RPMI8226 (cell line): ENCODE data around the gene JAML.

Experiments used
- DNase-seq: peaks from one replicate; pipeline ENCODE4 v3.0.0-alpha.2; 2015

JAML gene

DNA sequence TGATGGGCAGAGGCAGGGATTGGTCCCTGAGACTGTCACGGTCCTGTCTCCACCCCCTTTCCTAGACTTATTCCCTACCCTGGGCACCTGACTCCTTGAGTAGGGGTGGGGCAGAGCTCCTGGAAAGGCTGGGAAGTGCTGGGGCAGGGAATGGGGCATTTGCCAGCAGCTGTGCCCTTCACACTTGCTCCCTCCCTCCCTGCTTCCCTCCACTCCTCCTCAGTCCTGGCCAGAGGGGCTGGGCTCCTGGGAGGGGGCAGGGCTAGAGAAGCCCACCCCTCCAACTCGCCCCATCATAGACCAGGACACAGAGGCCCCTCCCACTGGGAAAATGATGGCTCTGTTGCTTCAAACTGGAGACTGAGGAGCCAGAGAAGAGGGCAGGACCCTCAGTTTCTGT is 59.9 kb downstream of the JAML start:
- no peak for DNase-seq

- no peak for DNase-seq
Observed at GRCh38 chr11:118163494-118163893, 61.3 kb downstream of the JAML start.

- DNase-seq, result no peak
Observed at GRCh38 chr11:118162846-118163245, 62.0 kb downstream of the JAML start.

GRCh38 chr11:118161786-118162185 is 63.0 kb downstream of the JAML start:
- no peak for DNase-seq

DNA sequence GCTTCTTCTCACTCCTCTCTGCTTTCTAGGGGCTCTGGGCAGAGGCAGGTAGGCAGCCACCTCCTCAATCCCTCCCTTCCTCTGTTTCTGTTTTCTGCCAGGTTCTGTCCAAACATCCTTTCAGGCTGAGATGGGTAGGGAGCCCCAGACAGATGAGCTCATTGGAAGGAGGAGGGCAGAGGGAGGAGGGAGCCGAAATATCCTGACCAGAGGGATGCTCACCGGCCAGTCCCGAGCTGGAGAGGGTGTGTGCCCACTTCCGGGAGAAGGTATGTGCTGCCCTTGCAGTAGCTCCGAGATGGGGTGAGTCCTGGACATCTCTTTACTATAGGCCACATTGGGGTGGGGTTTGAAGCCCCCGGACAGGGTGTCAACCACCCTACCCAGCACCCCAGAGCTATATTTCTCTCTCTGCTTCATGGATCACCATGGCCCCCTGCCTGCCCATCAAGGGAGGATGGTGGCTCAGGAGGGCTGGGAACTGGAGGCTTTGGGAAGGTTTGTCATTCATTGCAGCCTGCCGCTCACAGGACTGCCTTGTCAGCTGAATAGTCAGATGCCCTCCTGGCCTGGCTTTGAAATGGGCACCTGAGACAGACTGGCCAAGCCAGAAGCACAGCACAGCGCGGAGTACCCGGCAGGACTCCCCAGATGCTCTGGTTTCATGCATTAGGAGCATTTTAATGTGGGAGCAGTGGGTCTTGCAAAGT is 67.5 kb downstream of the JAML start:
- DNase-seq, result no peak

DNA sequence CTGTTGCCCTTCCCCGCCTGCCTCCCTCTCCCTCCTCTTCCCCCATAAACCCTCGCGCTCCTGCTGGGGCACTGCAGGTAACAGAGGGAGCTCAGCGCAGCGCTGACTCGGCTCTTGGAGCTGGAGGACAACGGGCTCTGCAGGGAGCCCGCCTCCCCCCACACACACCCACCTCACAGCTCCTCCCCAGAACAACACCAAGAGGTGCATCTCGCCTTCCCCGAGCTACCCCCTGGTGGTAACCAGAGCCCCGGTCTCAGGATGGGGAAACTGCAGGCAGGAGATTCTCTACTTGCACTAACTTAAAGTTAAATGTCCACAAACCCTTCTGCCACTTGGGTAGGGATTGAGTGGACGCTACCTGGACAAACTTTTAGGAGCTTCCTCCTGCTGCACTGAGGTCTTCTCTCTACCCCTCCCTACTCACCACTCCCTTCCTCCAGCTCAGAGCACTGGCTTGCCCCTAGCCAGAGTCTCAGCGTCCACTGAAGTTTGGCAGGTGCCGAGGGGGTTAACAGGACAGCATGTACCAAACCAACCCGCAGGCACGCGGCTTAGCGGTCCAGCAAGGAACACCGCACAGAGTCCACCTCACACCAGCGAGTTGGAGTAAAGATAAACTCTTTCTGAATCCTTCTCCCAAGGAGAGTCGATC is 68.2 kb downstream of the JAML start:
- DNase-seq, result peak; percentile 41

DNA sequence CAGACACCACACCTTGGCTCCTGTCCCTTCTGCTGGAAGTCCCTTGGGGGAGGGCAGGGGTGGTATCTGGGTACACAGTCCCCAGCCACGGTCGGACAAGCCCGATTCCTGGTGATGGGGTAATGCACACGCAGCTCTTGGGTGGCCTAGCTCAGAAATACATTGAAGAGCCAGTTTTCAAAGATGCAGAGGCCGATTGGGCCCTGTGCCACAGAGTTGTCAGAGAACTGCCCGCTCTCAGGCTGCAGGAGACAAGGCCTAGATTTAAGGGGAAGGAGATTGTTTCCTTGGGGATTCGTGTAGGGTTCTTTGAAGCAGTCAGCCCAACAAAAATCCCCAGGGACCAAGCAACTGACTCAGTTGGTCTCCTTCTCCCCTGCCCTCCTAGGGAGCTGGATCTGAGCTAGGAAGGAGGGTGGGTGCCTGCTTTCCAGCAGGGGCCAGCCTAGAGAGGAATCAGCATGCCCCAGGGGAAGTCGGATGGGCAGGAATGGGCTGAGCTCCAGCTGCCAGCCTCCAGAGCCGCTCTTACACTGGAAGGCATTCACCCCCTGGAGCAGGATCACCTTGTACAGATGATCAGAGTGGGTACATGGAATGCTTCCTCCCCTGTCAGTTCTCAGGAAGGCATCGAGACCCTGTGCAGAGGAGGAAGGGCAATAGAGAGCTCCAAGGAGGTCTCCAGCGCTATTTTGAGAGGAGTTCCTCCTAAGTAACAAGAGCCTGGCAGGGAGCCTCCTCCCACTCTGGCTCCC is 68.9 kb downstream of the JAML start:
- DNase-seq, result no peak

GRCh38 chr11:118154641-118155040 is 70.2 kb downstream of the JAML start:
- DNase-seq, result no peak

DNA sequence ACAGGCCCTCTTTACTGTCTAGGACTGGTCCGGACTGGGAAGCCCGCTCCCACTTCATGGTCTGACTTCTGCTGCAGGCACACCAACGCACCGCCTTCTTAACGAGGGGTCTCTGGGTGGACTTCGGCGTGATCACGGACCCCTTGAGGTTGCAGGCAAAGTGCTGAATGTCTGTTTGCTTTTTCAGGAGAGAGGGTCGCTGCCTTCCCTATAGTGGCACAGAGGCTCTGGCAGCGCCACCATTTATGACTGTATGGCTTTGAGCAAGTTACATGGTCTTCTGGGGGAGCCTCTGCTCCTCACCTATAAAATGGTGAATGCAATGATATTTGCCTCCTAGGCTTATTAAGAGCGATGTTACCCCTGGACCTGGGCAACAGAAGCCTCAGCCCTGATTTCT is 70.8 kb downstream of the JAML start:
- no peak for DNase-seq

- DNase-seq, result no peak
Observed at GRCh38 chr11:118153516-118153915, 71.3 kb downstream of the JAML start.

GRCh38 chr11:118152552-118153471 is 72.0 kb downstream of the JAML start, which contains the start of gene SCN4B:
Gene SCN4B (minus strand): TSS chr11:118152823. CDS start chr11:118152673, 150 bp downstream.
- no peak for DNase-seq

DNA sequence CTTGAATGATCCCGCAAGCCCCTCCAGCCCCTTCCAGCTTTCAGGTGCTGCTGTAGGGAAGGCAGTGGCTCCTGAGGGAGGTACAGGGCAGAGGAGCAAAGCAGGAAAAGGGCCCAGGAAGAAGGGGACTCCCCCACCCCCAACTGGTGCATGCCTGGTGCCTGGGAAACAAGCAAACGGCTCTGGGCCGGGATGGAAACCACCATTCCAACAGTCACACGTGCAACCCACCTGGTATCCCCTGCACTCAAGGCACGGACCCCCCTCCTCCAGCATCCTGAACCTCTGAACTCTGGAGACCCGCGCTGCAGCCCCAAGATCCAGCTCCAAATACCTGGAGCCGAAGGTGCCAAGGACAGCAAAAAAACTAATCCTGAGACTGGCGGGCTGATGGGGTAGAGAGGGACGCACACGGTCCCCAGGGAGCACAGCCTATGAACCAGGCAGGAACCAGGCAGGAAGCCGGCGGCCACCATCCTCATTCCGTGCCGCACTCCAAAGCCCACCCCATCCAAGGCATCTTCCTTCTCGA is 72.7 kb downstream of the JAML start:
- DNase-seq, result no peak

- DNase-seq, result no peak
Observed at GRCh38 chr11:118151431-118151830, 73.4 kb downstream of the JAML start.

DNA sequence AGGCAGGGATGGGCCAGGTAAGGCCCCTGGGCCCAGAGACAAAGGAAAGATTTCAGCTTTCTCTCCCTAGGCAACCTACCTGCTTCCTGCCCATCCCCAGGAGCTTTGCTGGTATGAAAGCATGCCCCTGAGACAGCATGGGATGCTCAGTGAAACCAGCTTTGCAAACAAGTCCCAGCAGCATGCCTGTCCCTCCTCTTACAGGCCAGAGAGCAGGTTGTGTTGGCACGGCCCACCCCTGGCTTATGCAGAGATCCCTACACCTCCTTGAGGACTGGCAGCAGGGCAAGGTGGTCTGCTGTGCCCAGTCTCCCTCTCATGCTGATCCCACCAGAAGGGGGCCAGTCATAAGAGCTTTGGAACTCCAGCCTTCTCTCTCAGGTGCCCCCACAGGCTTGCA is 75.3 kb downstream of the JAML start:
- DNase-seq, result no peak

DNA sequence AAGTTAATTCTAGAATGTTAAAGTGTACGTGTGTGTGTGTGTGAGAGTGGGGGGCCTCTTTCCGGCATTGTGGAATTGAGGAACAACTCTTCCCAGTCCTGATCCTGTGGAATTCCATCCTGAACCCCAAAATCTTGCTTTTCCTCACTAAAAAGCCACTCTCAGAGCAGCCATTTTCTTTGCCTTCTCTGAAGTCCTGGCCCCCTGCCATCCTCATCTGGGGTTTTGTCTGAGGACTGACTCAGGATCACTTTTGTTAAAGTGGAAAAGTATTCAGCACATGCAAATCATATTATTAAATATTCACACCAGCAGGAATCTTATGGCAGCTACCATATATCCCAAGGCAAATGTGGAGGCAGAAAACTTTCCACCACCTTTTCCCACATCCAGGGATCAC is 76.0 kb downstream of the JAML start:
- DNase-seq, result peak; percentile 45

- DNase-seq, result no peak
Observed at GRCh38 chr11:118148240-118148639, 76.6 kb downstream of the JAML start.

DNA sequence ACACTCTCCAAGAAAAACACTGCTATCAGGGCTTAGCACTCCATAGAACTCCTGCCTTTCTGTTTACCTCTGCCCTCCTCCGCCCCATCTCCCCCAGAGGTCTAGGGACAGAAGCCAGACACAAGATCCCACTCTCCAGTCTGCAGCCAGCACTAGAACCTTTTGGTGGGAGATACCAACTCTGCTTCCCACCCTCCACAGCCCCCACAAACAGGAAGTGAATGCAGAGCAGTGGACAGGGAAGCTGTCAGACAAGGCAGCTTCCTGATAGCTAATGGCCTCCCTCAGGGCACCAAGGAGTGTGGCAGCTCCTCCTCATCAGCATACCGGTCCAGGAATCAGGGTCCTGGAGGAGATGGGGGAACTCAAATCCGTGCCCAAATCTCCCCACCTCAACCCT is 77.3 kb downstream of the JAML start:
- no peak for DNase-seq

GRCh38 chr11:118146554-118146953 is 78.3 kb downstream of the JAML start:
- DNase-seq, result no peak

DNA sequence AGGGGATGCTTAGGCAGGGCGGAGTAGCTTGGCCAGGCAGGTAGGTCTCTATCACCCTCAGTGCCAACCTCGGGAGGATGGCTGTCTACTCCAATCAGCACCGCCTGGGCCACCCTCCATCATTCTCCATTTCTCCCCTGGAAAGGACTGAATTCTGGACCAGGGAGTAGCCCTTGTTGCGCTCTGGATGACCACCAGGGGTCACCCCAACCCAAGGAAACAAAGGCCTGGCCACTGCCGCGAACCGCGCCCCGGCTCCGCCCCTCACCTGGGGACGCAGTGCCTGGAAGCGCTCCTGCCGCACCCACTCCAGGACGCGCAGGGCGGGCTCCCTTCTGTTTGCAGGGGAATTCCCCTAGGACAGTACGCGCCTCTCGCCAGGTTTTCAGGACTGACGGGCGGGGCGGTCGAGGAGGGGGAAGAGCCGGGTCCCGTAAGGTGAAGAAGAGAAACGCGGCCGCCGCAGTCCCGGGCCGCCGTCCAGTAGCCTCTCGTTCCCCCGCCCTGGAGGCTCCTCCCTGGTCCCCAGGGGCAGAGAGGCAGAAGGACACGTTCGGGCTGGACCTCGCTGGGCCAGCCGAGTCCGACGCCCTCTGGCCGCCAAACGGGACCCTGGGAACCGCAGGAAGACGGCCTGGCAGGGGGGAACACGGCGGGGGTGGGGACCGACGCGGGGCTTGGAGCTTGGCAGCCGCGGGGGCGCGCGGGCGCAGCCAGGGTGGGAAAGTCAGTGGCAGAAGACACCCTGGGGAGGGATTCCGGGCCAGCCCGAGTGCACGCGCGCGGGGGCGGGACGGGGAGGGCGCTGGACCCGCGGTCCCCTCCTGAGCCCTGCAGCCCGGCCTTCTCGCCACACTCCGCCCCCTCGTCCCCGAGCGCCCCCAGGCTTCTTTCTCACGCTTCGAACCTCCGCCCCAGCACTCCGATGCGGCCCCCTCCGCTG is 79.3 kb downstream of the JAML start:
- DNase-seq, result peak; percentile 91

DNA sequence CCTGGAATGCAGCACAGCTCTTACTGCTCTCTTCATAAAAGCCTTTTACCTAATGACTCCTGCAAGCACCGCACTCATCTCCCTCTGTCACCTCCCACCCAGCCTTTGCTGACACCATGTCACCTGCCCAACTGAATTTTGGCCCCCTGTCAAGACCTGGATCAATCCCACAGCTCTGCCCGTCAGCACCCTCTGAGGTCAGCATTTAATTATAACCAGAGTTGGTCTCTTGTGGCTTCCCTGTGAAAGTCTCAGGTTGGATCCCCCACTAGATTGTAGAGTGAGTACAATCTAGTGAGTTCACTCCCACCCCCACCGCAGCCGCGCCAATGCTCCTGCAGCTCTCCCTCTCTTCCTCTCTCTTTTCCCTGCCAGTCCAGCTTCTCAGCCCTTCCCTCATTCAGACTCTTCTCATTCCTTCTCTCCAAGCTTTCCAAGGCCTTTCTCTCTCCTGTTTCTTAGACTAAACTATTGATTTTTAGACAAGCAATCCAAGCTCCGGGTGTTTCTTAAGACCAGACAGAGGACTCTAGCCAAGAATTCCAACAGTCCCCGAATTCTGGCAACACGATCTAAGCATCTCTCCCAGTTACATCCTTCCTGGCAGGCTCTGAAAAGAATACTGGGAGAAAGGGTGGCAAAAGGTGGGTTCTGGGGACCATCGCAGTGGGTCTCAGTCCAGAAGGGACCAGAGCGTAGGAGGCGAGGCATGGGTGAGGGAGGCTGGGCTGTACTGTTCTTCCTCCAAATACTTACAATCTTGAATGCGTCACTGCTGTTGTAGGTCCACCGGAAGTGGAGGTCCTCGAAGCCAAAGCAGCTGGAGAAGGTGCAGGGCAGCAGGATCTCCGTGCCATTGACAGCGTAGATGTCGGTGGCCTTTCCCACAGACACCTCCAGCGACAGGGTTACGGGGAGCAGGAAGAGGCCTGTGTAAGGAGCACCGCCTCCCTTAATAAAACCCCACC is 80.2 kb downstream of the JAML start:
- DNase-seq, result peak; percentile 30
